Measurements from ENCODE around the gene FYB1.

DNA sequence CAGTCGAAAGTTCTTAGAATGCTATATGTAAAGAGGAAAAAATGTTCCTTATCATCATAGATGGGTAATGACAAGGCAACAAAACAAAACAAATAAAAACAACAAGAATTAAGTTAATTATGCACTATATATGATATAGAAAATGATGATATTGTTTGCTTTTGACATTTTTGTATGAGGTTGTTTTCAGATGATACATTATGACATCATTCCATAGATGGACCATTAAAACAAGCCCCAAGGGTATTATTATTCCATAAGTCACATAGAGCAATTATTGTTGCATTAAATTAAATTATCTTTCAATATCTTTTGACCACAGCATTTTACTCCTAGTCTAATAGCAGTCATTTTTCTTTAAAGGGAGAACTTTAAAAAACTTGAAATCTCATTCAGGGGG, 88.6 kb downstream of the FYB1 start:
- TF ChIP-seq EZH2 (IDR thresholded peaks at IDR 0.05; ENCODE audit: borderline replicate concordance, low read depth, low read length, poor library complexity, severe bottlenecking) = no peak
- TF ChIP-seq, protein P1, sequence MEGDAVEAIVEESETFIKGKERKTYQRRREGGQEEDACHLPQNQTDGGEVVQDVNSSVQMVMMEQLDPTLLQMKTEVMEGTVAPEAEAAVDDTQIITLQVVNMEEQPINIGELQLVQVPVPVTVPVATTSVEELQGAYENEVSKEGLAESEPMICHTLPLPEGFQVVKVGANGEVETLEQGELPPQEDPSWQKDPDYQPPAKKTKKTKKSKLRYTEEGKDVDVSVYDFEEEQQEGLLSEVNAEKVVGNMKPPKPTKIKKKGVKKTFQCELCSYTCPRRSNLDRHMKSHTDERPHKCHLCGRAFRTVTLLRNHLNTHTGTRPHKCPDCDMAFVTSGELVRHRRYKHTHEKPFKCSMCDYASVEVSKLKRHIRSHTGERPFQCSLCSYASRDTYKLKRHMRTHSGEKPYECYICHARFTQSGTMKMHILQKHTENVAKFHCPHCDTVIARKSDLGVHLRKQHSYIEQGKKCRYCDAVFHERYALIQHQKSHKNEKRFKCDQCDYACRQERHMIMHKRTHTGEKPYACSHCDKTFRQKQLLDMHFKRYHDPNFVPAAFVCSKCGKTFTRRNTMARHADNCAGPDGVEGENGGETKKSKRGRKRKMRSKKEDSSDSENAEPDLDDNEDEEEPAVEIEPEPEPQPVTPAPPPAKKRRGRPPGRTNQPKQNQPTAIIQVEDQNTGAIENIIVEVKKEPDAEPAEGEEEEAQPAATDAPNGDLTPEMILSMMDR (conservative IDR thresholded peaks at IDR 0.05; ENCODE audit: low read depth, low read length) = no peak

Measured in A673 (cell line).